Esophagus muscularis mucosa (tissue), 4 donors: ENCODE measurements around the gene FAM222A. TPM values are rescaled to one million over a fixed set of nuclear protein-coding genes. Genes with fewer than 3 reads are reported as not detected.

Experiments
- DNase-seq: peaks from one replicate; pipeline ENCODE4 v3.0.0-alpha.2; 2017; ENCODE audit errors: extremely low spot score
- H3K27ac ChIP-seq, 4 donors: fragments of 200-600 bp; sonication (generic); replicated peaks in 1 of 4; 1 replicate in 3 of 4; 2 replicates in 1 of 4; pipeline ENCODE4 v1.5.1; 2016 to 2019; ENCODE audit warnings: mild to moderate bottlenecking in 1 of 4
- H3K27me3 ChIP-seq, 4 donors: fragments of 200-600 bp; sonication (generic); one replicate each; pipeline versions ENCODE4 v1.5.1 to v1.6.0; 2016 to 2019
- H3K36me3 ChIP-seq, 4 donors: fragments of 200-600 bp; sonication (generic); one replicate each; pipeline ENCODE4 v1.5.1; 2016 to 2019
- H3K4me1 ChIP-seq, 4 donors: fragments of 200-600 bp; sonication (generic); one replicate each; pipeline ENCODE4 v1.5.1; 2016 to 2019
- H3K4me3 ChIP-seq, 4 donors: fragments of 200-600 bp; sonication (generic); 1 replicate in 2 of 4; 2 replicates in 2 of 4; pipeline ENCODE4 v1.5.1; 2016 to 2019; ENCODE audit warnings: mild to moderate bottlenecking in 4 of 4, moderate library complexity in 1 of 4
- H3K9me3 ChIP-seq, 4 donors: fragments of 200-600 bp; sonication (generic); 1 replicate in 3 of 4; 2 replicates in 1 of 4; pipeline ENCODE4 v1.5.1; 2016 to 2019
- CTCF ChIP-seq, 3 experiments: fragments of 200-600 bp in 2 of 3; fragments of 450-650 bp in 1 of 3; sonication (generic) in 2 of 3; IDR thresholded peaks; one replicate each; pipeline ENCODE4 v1.5.1; 2017 to 2019; ENCODE audit warnings: antibody characterized with exemption in 3 of 3, mild to moderate bottlenecking in 2 of 3, moderate library complexity in 1 of 3
- EP300 ChIP-seq: sonication (generic); formaldehyde crosslinking; IDR thresholded peaks from one replicate; pipeline ENCODE4 v1.6.1; 2017; ENCODE audit warnings: antibody characterized with exemption
- POLR2A ChIP-seq: fragments of 450-650 bp; IDR thresholded peaks from one replicate; pipeline ENCODE4 v1.6.1; 2017; ENCODE audit warnings: antibody characterized with exemption, moderate library complexity, mild to moderate bottlenecking, low read depth
- POLR2AphosphoS5 ChIP-seq, 2 donors: sonication (generic); formaldehyde crosslinking; IDR thresholded peaks; one replicate each; pipeline ENCODE4 v1.6.1; 2017; ENCODE audit warnings: antibody characterized with exemption in 2 of 2
- WGBS: methylation state at CpG from one replicate; pipeline ENCODE4 v1.1.5; 2018; 5-methylcytosine and 5-hydroxymethylcytosine counted together
- intact Hi-C: fragments of 100-400 bp; cut with DNase I; formaldehyde crosslinking; loops from one replicate; pipeline ENCODE4 v1.15.1; 2023
- total RNA-seq, 4 donors: library from RNA; depleted of rRNA; stranded (reverse); fragments of >200 nt; gene quantifications; one replicate each; pipeline versions ENCODE4 v1.1.0 to v1.2.1, GENCODE V29; 2016

Gene FAM222A
- total RNA-seq, 4 donors from 2014 or later: 0.42 to 3.8 (median 3.2) TPM

GRCh38 chr12:109702111-109702841, 11.3 kb upstream of the FAM222A start:
- H3K36me3 ChIP-seq: no peaks in the 10 kb centered on the region
- no peaks in the 10 kb centered on the region for H3K9me3 ChIP-seq
- intact Hi-C loops: no loop called here
- no peak overlapping the region for H3K27ac ChIP-seq
- WGBS: 86% methylated on average over 9 of the region's 9 CpGs
- H3K4me3 ChIP-seq: no peak overlapping the region
- TF ChIP-seq CTCF (IDR thresholded peaks at IDR 0.05) (no peak), POLR2AphosphoS5 (IDR thresholded peaks at IDR 0.05) (no peak), POLR2A (no peak), EP300 (no peak)
- no peaks in the 10 kb centered on the region for H3K4me1 ChIP-seq
- DNase-seq: no peak
- peaks cover 0 to 21% (median 0%) of the 10 kb centered on the region in 4 donors for H3K27me3 ChIP-seq

GRCh38 chr12:109703684-109704083, 9.9 kb upstream of the FAM222A start:
- WGBS: 64% methylated on average over 6 of the region's 7 CpGs

GRCh38 chr12:109704371-109705098, 9.1 kb upstream of the FAM222A start:
- Histone ChIP-seq H3K9me3 (no peaks in the 10 kb centered on the region), H3K27ac (no peak overlapping the region), H3K4me1 (no peaks in the 10 kb centered on the region), H3K4me3 (no peak overlapping the region), H3K27me3 (peaks cover 0 to 40% (median 0%) of the 10 kb centered on the region in 4 donors), H3K36me3 (no peaks in the 10 kb centered on the region)
- DNase-seq: no peak
- 92% methylated on average over 4 of the region's 4 CpGs for WGBS
- intact Hi-C loops: no loop called here
- no peak for TF ChIP-seq CTCF (IDR thresholded peaks at IDR 0.05)
- TF ChIP-seq EP300: no peak
- no peak for TF ChIP-seq POLR2AphosphoS5 (IDR thresholded peaks at IDR 0.05)
- TF ChIP-seq POLR2A: no peak

More at GRCh38 chr12:109703684-109704083, 9.9 kb upstream of the FAM222A start:
- Histone ChIP-seq H3K4me1 (no peaks in the 10 kb centered on the region), H3K36me3 (no peaks in the 10 kb centered on the region), H3K27me3 (peaks cover 0 to 32% (median 0%) of the 10 kb centered on the region in 4 donors), H3K27ac (no peak overlapping the region), H3K4me3 (no peak overlapping the region), H3K9me3 (no peaks in the 10 kb centered on the region)
- no peak for DNase-seq
- TF ChIP-seq POLR2A: no peak
- TF ChIP-seq EP300: no peak
- no peak for TF ChIP-seq CTCF (IDR thresholded peaks at IDR 0.05)
- no peak for TF ChIP-seq POLR2AphosphoS5 (IDR thresholded peaks at IDR 0.05)
- intact Hi-C loops: no loop called here

GRCh38 chr12:109705291-109705690, 8.3 kb upstream of the FAM222A start:
- H3K27me3 ChIP-seq: peaks cover 0 to 48% (median 0%) of the 10 kb centered on the region in 4 donors
- H3K4me1 ChIP-seq: no peaks in the 10 kb centered on the region
- intact Hi-C loops: no loop called here
- TF ChIP-seq EP300 (no peak), POLR2AphosphoS5 (IDR thresholded peaks at IDR 0.05) (no peak), CTCF (IDR thresholded peaks at IDR 0.05) (no peak), POLR2A (no peak)
- no peak overlapping the region for H3K27ac ChIP-seq
- H3K9me3 ChIP-seq: no peaks in the 10 kb centered on the region
- no peak for DNase-seq
- no peak overlapping the region for H3K4me3 ChIP-seq
- H3K36me3 ChIP-seq: no peaks in the 10 kb centered on the region
- WGBS: 72% methylated on average over 4 of the region's 4 CpGs
